Fibroblast of gingiva (primary cell): Measurements from ENCODE around the gene LEPROT.
"Not testable (repeated sequence)": the region's sequence is repeated elsewhere in the genome, so short reads cannot be mapped to it uniquely, and the experiment has no call there.

Source experiments
- DNase-seq: peaks from one replicate; pipeline ENCODE4 v3.0.0-alpha.2; 2011; ENCODE audit warnings: low read depth

The LEPROT gene

DNA sequence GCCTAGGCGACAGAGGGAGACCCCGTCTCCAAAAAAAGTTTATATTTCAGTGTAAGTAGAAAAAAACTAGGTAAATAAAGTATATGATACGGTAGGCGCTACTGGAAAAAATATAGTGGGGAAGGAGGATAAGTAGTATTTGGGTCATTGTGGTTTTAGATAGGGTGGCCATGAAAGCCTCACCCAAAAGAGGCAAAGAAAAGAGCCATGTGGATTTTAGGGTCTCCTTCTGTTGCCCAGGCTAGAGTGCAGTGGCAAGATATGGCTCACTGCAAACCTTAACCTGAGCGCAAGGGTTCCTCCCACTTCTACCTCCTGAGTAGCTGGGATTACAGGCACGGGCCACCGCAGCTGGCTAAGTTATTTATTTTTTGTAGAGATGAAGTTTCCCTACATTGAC, 17.1 kb downstream of the LEPROT start:
- no peak for DNase-seq

DNA sequence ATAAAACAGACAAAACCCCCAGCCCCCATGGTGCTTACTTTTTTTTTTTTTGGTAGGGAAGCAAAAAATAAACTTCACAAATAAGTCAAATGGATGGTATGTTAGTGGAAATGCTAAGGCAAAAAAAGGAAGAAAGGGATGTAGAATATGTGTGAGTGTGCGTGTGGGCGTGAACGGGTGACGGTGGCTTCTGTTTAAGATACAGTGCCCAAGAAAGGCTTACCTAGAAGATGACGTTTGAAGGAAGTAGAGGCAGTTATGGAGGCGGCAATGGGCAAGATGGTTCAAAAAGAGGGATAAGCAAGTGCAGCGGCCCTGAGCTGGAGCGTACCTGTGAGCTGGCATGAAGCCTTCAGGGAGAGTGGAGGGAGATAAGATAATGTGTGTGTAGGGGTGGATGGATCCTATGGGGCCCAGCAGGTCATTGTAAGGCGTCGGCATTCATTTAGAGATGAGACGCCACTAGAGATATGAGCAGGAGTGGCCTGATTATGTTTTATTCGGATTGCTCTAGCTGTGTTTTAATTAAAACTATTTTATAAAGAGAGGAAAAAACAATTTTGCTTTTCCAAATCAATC, 19.9 kb downstream of the LEPROT start:
- DNase-seq = no peak

DNA sequence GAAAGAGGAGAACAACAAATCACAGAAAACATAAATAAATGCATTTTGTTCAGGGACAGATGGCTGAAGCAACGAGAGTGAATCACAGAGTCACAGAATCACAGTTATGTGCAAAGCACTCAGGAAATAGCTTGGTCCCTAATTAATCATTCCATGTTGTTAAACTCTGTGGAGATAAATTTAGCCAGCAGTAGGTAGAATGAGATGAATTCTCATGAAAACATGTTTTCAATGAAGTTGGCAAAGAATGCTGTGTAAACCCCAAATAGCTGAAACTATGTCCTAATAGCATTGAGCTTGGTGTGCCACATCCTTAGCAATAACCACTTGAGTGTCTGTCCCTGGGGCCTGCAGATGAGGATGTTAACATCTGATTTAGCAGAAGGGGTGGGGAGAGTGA, 20.4 kb downstream of the LEPROT start:
- DNase-seq = peak; percentile 69

DNA sequence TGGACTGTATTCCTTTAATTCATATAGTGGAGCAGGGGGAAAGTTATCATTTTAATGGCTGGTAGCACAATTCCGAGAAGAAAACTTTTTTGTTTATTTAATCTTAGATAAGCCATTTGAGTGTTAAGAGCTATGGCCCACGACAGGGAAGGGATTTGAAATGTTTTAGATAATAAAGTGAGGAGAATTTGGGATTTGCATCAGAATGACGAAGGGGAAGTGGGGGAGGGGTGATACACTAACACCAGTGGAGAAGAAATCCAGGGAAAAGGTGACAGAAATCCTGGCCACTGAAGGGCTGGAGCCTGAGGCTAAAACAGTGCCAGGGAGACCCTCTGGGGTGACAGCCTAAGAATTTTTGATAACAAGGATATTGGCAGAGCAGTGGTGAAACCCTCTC, 21.0 kb downstream of the LEPROT start:
- DNase-seq = no peak

DNA sequence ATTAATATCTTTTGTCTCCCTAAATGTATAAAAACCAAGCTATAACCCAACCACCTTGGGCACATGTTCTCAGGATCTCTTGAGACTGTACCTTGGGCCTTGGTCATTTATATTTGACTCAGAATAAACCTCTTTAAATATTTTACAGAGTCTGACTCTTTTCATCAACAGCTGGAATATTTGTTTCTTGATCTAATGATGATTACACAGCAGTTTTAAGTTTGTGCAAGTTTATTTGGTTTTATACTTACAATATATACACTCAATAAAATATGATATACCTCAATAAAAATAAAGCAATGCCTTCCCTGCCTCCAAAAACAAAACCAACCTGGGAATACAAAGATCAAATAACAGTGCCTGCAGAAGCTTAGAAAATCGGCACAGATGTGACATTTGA, 22.0 kb downstream of the LEPROT start:
- DNase-seq = no peak

DNA sequence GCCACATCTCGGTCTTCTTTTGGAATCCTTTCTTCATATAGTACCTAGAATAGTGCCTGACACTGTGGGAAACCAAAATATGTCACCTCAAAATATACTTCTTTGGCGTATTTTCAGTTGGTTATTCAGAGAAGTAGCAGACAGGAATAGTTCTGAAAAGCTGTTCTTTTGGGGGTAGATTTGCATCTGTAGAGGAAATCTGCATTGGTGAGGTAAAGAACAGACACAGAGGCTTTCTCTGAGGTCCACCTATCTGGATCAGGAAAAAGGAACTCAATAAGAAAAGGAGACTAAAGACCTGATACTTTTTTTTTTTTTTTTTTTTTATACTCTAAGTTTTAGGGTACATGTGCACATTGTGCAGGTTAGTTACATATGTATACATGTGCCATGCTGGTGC, 23.2 kb downstream of the LEPROT start:
- no peak for DNase-seq

DNA sequence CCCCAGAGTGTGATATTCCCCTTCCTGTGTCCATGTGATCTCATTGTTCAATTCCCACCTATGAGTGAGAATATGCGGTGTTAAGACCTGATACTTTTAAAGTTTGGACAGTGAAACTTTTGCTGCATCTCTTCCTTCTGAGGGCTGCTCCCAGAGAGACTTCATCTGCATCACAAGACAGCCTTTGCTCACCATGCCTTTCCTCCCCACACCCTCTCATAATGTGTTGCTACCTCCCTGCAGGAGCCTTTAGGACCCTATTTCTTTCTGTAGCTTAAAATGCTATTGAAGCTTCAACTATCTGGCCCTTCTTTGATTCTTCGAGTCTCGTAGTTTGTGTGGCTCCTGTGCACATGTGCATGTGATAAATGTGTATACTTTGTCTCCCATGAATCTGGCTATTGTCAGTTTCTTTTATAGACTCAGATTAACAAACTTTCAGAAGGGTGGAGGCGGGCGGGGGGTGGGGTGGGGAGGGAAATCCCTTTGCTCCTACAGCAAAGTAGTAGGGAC, 23.7 kb downstream of the LEPROT start:
- DNase-seq = no peak

DNA sequence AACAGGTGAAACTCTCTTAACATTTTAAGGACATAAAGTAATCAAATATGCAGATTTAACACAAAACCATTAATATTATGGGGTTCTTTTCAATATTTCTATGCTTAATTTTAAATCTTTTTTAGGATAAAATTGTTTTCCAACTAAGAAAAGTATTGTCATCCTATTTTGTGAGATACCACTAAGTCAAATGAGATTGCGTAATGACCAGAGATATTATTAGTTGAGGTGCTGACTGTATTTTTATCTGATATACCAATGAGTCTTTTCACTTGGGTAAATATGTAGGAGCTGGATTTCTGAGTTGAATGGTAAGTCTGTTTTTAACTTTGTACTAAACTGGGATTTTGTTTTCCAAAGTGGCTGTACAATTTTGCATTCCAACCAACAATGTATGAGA, 25.4 kb downstream of the LEPROT start:
- no peak for DNase-seq

DNA sequence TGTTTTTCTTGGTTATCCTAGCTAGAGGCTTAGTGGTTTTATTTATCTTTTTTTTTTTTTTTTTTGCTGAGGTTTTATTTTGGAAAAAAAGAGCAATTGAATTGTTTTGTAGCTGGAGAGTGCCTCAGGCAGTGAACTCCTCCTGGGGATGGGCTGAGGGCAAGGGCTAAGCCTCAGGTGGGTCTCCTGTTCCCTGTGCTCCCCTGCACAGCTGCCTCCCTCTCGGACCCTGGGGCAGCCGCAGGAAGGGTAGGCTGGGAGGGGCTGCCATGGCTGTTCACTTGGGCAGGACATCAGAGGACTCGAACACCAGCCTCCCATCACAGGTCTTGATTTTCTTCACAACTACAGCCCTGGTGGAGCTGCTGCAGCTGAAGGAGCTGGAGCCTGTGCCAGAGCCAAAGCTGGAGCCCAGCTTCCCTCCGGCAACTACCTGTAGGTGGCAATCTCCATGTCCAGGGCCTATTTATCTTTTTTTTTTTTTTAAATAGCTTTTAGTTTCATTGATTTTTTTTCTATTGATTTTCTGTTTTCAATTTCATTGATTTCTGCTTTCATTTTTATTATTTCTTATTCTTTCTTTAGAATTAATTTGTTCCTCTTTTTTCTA, 28.9 kb downstream of the LEPROT start:
- DNase-seq = no peak

DNA sequence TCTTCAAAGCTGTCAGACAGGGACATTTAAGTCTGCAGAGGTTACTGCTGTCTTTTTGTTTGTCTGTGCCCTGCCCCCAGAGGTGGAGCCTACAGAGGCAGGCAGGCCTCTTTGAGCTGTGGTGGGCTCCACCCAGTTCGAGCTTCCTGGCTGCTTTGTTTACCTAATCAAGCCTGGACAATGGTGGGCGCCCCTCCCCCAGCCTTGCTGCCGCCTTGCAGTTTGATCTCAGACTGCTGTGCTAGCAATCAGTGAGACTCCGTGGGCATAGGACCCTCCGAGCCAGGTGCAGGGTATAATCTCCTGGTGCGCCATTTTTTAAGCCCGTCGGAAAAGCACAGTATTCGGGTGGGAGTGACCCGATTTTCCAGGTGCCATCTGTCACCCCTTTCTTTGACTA, 35.2 kb downstream of the LEPROT start:
- not testable (repeated sequence) for DNase-seq

DNA sequence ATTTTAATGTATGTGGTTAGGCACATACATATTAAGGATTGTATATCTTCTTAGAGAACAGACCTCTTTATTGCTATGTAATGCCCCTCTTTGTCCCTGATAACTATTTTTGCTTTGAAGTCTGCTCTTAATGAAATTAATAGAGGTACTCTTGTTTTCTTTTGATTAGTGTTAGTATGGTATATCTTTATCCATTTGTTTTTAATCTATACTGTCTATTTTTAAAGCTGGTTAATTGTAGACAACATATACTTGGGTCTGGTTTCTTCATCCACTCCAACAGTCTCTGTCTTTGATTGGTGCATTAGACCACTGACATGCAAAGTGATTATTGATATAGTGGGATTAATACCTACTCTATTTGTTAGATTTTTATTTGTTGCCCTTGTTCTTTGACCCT, 36.0 kb downstream of the LEPROT start:
- DNase-seq = no peak

DNA sequence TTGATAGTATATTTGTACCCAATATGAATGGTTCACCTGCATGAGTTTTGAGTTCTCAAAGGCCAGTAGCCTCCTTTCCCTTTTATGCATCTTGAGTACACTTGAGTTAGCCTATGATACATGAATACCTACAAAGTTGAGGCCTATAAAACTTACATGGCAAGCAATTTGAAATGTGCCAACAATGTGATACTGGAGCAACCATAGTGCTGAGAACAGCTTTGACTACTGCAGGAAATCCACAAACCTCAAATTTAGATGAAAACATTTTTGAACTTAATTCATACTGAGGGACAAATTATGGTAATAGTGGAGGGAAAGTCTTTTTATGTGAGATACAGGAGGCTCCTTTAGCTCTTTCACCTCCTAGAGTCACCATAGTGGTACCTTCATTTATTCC, 37.4 kb downstream of the LEPROT start:
- no peak for DNase-seq

DNA sequence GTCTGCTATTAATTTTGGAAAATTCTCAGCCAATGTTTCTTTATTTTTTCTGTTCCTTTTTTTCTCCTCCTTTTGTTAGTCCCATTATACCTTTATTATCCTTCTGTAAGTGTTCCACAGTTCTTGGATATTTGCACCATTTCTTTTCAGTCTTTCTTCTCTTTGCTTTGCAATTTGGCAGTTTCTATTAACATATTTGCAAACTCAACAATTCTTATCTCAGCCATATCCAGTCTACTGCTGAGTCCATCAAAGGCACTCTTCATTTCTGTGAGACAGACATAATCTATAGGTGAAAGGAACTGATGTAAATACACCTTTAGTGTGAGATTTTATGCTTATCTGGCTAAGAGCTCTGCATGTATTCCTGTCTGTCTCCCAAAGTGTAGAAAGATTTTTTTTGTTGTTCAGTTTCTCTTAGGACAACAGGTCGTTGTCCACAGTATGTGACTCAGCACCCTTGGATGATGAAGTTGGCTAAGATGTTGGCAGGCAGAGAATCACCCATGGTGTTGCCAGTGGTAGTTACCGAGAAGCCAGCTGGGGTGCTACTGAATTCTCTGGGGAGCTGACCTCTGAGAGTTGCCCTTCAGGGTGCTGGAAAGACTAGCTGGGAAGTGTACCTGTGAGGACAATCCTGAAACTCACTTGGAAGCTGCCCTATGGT, 38.4 kb downstream of the LEPROT start:
- peak; percentile 66 for DNase-seq

DNA sequence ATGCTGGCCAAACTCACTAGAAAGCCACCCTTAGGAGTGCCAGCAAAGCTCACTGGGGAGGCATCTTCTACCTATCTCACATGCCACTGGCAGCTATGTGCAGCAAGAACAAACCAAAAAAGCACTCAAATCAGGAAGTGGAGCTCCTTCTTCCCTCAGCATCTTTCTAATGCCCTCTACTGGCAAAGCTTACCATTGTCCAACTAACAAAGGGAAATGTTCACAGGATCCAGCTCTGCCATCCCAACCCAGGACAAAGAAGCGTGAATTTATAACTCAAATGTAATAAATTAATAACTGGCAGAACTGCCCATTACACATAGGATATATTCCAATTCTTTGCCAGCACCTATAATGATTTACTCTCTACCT, 38.9 kb downstream of the LEPROT start:
- DNase-seq = peak; percentile 52

DNA sequence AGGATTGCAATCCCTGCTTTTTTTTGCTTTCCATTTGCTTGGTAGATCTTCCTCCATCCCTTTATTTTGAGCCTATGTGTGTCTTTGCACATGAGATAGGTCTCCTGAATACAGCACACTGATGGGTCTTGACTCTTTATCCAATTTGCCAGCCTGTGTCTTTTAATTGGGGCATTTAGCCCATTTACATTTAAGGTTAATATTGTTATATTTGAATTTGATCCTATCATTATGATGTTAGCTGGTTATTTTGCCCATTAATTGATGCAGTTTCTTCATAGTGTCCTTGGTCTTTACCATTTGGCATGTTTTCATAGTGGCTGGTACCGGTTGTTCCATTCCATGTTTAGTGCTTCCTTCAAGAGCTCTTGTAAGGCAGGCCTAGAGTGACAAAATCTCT, 45.4 kb downstream of the LEPROT start:
- DNase-seq = not testable (repeated sequence)

DNA sequence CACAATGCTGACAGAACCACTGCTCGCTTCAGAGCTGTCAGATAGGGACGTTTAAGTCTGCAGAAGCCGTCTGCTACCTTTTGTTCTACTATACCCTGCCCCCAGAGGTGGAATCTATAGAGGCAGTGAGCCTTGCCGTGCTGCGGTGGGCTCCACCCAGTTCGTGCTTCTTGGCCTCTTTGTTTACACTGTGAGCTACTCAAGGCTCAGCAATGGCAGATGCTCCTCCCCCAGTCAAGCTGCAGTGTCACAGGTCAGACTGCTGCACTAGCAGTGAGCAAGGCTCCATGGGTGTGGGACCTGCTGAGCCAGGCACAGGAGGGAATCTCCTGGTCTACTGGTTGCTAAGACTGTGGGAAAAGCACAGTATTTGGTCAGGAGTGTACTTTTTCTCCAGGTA, 47.1 kb downstream of the LEPROT start:
- DNase-seq = no peak

DNA sequence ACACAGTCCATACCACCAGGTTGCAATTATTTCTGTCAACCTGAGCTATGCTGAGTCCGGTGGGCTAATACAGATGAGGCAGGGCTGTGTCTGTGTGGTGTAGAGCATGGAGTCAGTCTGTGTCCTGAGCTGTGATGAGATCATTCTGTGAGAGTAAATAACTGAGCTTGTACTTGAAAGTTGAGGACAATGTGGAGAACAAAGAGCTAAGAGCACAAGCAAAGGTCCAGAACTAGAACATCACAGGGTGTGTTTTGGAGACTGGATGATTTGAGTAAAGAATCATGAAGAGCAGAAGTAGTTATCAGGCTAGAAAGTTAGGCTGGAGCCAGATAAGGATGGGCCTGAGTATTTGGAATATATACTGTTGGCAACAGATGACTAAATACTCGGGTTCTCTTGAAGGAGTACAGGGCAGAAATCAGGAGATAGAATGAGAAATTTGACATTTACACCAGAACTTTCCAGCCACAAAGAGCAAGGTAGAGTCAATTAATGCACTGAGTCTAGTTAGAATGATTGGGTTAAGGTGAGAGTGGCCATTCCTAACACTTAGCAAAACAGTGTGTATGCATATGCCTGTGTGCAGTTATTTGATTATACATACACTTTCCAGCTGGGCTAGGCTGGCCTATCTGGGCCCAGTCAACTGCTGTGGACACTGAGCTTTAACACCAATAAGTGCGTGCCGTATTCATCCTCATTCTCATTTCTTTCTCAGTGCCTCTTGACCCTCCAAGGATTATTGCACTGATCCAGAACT, 48.8 kb downstream of the LEPROT start:
- no peak for DNase-seq

DNA sequence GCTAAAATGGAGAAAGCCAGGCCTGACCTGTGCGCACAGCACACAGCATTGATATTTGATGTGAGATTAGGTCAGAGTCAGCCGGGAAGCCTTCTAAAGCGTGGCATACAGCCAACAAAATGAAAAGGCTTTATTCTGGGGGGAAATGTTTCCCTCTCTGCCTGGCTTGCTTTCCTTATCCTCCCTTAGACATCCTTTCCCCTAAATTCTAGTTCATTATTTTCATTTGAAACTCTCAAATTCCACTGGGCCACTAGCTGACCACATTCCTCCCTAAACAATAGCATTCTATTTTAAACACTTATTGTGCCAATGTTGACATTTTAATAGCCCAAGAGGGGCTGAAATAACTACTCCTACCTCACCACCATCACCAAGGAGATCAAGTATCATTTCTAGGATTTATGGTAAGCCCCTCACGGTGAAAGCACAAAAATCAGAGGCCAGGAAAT, 49.4 kb downstream of the LEPROT start:
- DNase-seq = peak; percentile 64

DNA sequence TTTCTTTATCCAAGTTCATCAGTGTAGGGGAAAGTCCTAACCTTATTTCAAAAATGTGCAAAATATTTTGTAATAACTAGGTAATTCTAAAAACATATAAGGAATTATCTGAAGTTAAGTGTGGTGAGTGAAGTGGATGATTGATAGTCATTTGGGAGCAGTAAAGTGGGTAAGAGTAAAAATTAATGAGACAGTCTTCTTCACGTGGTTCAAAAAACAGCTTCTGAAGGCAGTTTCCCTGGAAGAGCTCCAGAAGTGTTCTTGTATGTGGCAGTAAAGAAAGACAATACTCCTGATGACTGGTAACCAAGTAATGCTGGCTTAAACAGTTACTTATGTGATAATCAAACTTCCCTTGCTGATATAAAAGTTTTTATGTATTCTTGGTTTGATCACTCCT, 50.3 kb downstream of the LEPROT start:
- peak; percentile 64 for DNase-seq

DNA sequence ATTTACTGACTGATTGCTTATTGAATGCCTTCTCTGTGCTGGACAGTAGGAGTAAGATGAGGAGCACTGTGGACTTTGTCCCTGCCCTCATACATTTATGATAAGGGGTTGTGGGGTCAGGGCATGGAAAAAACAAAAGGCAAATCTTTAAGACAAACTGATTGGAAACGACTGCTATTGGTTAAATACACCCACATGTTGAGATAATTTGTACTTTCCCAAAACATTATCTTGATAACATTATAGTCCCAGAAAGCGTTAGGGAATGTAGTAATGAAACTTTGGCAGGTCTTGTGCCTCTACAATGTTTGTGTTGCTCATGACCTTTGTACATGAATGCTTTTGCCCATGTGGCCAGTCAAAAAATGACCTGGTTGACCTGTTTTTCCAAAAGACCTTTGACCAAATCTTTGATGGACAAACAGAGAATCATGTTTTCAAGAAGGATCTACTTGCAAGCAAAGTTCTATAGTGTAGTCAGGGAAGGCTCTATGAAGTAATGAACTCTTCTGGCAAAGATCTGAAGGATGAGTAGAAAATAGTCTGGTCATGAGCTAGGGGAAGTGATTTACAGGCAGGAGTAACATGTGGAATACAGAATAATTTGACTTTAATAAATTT, 50.9 kb downstream of the LEPROT start:
- peak; percentile 9 for DNase-seq

DNA sequence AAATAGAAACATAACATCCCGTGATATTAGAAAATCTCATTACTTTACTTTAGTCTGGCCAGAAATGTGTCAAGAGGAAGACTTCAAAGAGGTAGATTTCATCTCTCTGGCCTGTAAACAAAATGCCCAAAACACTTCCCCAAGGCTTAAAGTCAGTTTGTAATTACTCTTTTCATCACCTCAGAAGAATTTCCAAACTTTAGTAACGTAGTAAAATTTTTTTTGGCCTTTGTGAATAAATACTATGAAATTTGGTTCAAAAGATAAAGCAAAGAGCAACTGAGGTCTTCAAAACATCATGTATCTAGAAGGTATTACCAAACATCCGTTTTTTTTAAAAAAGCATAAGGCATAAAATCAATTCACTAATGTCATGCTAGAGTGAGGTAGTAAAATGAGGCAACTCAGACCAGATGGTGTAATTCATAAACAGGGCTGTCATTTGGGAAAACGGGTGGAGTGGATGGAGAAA, 51.4 kb downstream of the LEPROT start:
- DNase-seq = peak; percentile 72

DNA sequence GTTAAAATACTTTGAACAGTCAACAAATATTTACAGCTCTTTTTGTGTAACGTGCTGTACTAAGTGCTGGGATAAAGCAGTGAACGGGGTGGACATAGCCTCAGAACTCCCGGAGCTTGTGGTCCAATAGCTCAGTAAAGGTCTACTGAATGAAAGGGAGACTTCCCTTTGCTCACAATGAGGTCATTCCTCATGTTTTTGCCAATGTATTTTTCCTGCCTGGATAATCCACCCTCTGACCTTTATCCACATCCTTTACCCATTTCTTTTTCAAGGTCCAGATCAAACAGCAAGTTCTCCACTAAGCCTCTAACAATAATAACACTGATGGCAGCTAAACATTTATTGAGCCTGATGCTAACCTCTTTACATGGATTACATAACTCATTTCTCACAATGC, 55.9 kb downstream of the LEPROT start:
- no peak for DNase-seq
